ENCODE results near the gene NUF2. TPM values are rescaled to one million over a fixed set of nuclear protein-coding genes. Genes with fewer than 3 reads are reported as not detected.
A peak's percentile ranks its signal among the peaks of the same experiment; 100 is the strongest.

The NUF2 gene
- total RNA-seq, 1 experiment from 2014 or later: 17.8 TPM

GRCh38 chr1:163382395-163382794 lies 60.6 kb downstream of the NUF2 start:
- DNase-seq (ENCODE audit: low read depth): no peak
- in situ Hi-C loops (cut with HindIII; ENCODE audit: low pct_unique_long_range_greater_than_20kb, low sequenced_read_pairs): no loop called here

- no peak for DNase-seq (ENCODE audit: low read depth)
- in situ Hi-C loops (cut with HindIII; ENCODE audit: low pct_unique_long_range_greater_than_20kb, low sequenced_read_pairs): no loop called here
Observed at GRCh38 chr1:163387146-163387545, 65.4 kb downstream of the NUF2 start.

- in situ Hi-C loops (cut with HindIII; ENCODE audit: low pct_unique_long_range_greater_than_20kb, low sequenced_read_pairs): no loop called here
- no peak for DNase-seq (ENCODE audit: low read depth)
Observed at GRCh38 chr1:163388970-163389369, 67.2 kb downstream of the NUF2 start.

GRCh38 chr1:163395790-163396189 lies 74.0 kb downstream of the NUF2 start:
- in situ Hi-C loops (cut with HindIII; ENCODE audit: low pct_unique_long_range_greater_than_20kb, low sequenced_read_pairs): no loop called here
- peak; percentile 47 for DNase-seq (ENCODE audit: low read depth)

- no peak for DNase-seq (ENCODE audit: low read depth)
- in situ Hi-C loops (cut with HindIII; ENCODE audit: low pct_unique_long_range_greater_than_20kb, low sequenced_read_pairs): no loop called here
Observed at GRCh38 chr1:163397451-163398200, 75.9 kb downstream of the NUF2 start.

- DNase-seq (ENCODE audit: low read depth): no peak
- in situ Hi-C loops (cut with HindIII; ENCODE audit: low pct_unique_long_range_greater_than_20kb, low sequenced_read_pairs): no loop called here
Observed at GRCh38 chr1:163399001-163399400, 77.2 kb downstream of the NUF2 start.

GRCh38 chr1:163399976-163400601 lies 78.3 kb downstream of the NUF2 start:
- in situ Hi-C loops (cut with HindIII; ENCODE audit: low pct_unique_long_range_greater_than_20kb, low sequenced_read_pairs): no loop called here
- DNase-seq (ENCODE audit: low read depth): no peak

- DNase-seq (ENCODE audit: low read depth): peak; percentile 45
- in situ Hi-C loops (cut with HindIII; ENCODE audit: low pct_unique_long_range_greater_than_20kb, low sequenced_read_pairs): no loop called here
Observed at GRCh38 chr1:163401211-163401610, 79.5 kb downstream of the NUF2 start.

Other genes starting within 250 kb of the NUF2 start
- 4.0 and 4.7 TPM in 2 replicates for gene RGS5, start 119.0 kb upstream of the NUF2 start, total RNA-seq (2014; rRNA removed; shearing (Covaris generic); ENCODE audit: low replicate concordance)